OCI-LY1 (cell line): Measurements from ENCODE around the gene NRG2.

Experiments
- H2AFZ ChIP-seq: fragments of 200-600 bp; sonication (generic), shearing (Covaris generic); 2 replicates; pipeline ENCODE4 v1.6.0; 2014; ENCODE audit warnings: antibody characterized with exemption, mild to moderate bottlenecking, low read length
- H3F3A ChIP-seq: fragments of 200-600 bp; sonication (generic), shearing (Covaris generic); 2 replicates; pipeline ENCODE4 v1.6.0; 2014; ENCODE audit warnings: mild to moderate bottlenecking, antibody characterized with exemption, low read length, moderate library complexity; ENCODE audit not compliant: insufficient read depth
- H3K27ac ChIP-seq: fragments of 200-600 bp; sonication (generic); 2 replicates; pipeline ENCODE4 v1.5.1; 2014; ENCODE audit warnings: low read length, mixed run types, mild to moderate bottlenecking, low read depth; ENCODE audit not compliant: poor library complexity, severe bottlenecking
- H3K27me3 ChIP-seq: fragments of 200-600 bp; sonication (generic); 2 replicates; pipeline ENCODE4 v1.6.0; 2014; ENCODE audit warnings: antibody characterized with exemption, mild to moderate bottlenecking, low read length, moderate library complexity; ENCODE audit not compliant: insufficient read depth
- H3K36me3 ChIP-seq: fragments of 200-600 bp; sonication (generic); 2 replicates; pipeline ENCODE4 v1.6.1; 2014; ENCODE audit warnings: mild to moderate bottlenecking, antibody characterized with exemption, low read length, moderate library complexity, mixed read lengths; ENCODE audit not compliant: insufficient read depth
- H3K4me1 ChIP-seq: fragments of 200-600 bp; sonication (generic); 2 replicates; pipeline ENCODE4 v1.5.1; 2014; ENCODE audit warnings: mild to moderate bottlenecking, low read length, moderate library complexity; ENCODE audit not compliant: insufficient read depth, severe bottlenecking
- H3K4me2 ChIP-seq: fragments of 200-600 bp; sonication (generic), shearing (Covaris generic); 2 replicates; pipeline ENCODE4 v1.6.1; 2014; ENCODE audit warnings: low read length
- H3K4me3 ChIP-seq: fragments of 200-600 bp; sonication (generic); 2 replicates; pipeline ENCODE4 v1.5.1; 2014; ENCODE audit warnings: low read length, low read depth, mild to moderate bottlenecking, mixed read lengths; ENCODE audit not compliant: poor library complexity, severe bottlenecking
- H3K79me2 ChIP-seq: fragments of 200-600 bp; shearing (Covaris generic); 2 replicates; pipeline ENCODE4 v1.6.1; 2016; ENCODE audit warnings: mixed run types, low read length, mixed read lengths; ENCODE audit not compliant: insufficient read depth
- H3K9ac ChIP-seq: fragments of 200-600 bp; sonication (generic), shearing (Covaris generic); 2 replicates; pipeline ENCODE4 v1.6.1; 2014; ENCODE audit warnings: mild to moderate bottlenecking, low read length, mixed read lengths
- H3K9me2 ChIP-seq: fragments of 200-600 bp; sonication (generic), shearing (Covaris generic); 2 replicates; pipeline ENCODE4 v1.6.1; 2014; ENCODE audit warnings: low read depth, mild to moderate bottlenecking, low read length, mixed read lengths
- H3K9me3 ChIP-seq: fragments of 200-600 bp; shearing (Covaris generic); 2 replicates; pipeline ENCODE4 v1.6.1; 2014; ENCODE audit warnings: low read length, mixed read lengths
- H4K20me1 ChIP-seq: fragments of 200-600 bp; sonication (generic), shearing (Covaris generic); 2 replicates; pipeline ENCODE4 v1.6.0; 2016; ENCODE audit warnings: mild to moderate bottlenecking, low read length; ENCODE audit not compliant: insufficient read depth
- EZH2 ChIP-seq: fragments of 200-600 bp; sonication (generic), shearing (Covaris generic); IDR thresholded peaks from 2 replicates; pipeline ENCODE4 v1.8.0; 2017; ENCODE audit warnings: borderline replicate concordance, mixed run types, mild to moderate bottlenecking, antibody characterized with exemption, low read length, moderate library complexity, mixed read lengths
- TF ChIP-seq, protein P1 (sequence below): fragments of 200-600 bp; sonication (generic), shearing (Covaris generic); IDR thresholded peaks from 2 replicates; pipeline ENCODE4 v1.5.1; 2017; ENCODE audit warnings: mild to moderate bottlenecking, antibody characterized with exemption, low read length, moderate library complexity, mixed read lengths

NRG2 gene

GRCh38 chr5:139820606-139821005 lies 222.5 kb downstream of the NRG2 start:
- TF ChIP-seq, protein P1, sequence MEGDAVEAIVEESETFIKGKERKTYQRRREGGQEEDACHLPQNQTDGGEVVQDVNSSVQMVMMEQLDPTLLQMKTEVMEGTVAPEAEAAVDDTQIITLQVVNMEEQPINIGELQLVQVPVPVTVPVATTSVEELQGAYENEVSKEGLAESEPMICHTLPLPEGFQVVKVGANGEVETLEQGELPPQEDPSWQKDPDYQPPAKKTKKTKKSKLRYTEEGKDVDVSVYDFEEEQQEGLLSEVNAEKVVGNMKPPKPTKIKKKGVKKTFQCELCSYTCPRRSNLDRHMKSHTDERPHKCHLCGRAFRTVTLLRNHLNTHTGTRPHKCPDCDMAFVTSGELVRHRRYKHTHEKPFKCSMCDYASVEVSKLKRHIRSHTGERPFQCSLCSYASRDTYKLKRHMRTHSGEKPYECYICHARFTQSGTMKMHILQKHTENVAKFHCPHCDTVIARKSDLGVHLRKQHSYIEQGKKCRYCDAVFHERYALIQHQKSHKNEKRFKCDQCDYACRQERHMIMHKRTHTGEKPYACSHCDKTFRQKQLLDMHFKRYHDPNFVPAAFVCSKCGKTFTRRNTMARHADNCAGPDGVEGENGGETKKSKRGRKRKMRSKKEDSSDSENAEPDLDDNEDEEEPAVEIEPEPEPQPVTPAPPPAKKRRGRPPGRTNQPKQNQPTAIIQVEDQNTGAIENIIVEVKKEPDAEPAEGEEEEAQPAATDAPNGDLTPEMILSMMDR: no peak
- no peak for TF ChIP-seq EZH2
- Histone ChIP-seq H3K9ac (no peak overlapping the region), H2AFZ (no peak overlapping the region), H3K9me2 (no peaks in the 10 kb centered on the region), H3K27ac (no peak overlapping the region), H3K79me2 (no peaks in the 10 kb centered on the region), H3K36me3 (no peaks in the 10 kb centered on the region; the same call in 1 of the 2 replicates), H3F3A (no peaks in the 10 kb centered on the region), H3K4me1 (no peaks in the 10 kb centered on the region), H3K27me3 (peaks cover 6% of the 10 kb centered on the region; the same call in 1 of the 2 replicates), H3K4me3 (no peak overlapping the region), H3K9me3 (0 out of 2 replicates have a peak, but pooled peaks cover 3% of the 10 kb centered on the region), H4K20me1 (no peaks in the 10 kb centered on the region), H3K4me2 (no peak overlapping the region)

GRCh38 chr5:139820130-139820529 lies 223.0 kb downstream of the NRG2 start:
- H4K20me1 ChIP-seq: no peaks in the 10 kb centered on the region
- H3K27ac ChIP-seq: no peak overlapping the region
- no peak overlapping the region for H3K9ac ChIP-seq
- H3F3A ChIP-seq: no peaks in the 10 kb centered on the region
- H3K4me2 ChIP-seq: no peak overlapping the region
- H2AFZ ChIP-seq: no peak overlapping the region
- no peaks in the 10 kb centered on the region for H3K9me2 ChIP-seq
- H3K36me3 ChIP-seq: no peaks in the 10 kb centered on the region; the same call in 1 of the 2 replicates
- 0 out of 2 replicates have a peak, but pooled peaks cover 3% of the 10 kb centered on the region for H3K9me3 ChIP-seq
- H3K79me2 ChIP-seq: no peaks in the 10 kb centered on the region
- no peak for TF ChIP-seq EZH2
- TF ChIP-seq, protein P1: no peak
- H3K27me3 ChIP-seq: peaks cover 6% of the 10 kb centered on the region; the same call in 1 of the 2 replicates
- no peaks in the 10 kb centered on the region for H3K4me1 ChIP-seq
- H3K4me3 ChIP-seq: no peak overlapping the region

GRCh38 chr5:139817970-139818369 lies 225.1 kb downstream of the NRG2 start:
- H3K79me2 ChIP-seq: no peaks in the 10 kb centered on the region
- H3F3A ChIP-seq: no peaks in the 10 kb centered on the region
- H3K4me1 ChIP-seq: no peaks in the 10 kb centered on the region
- H3K27ac ChIP-seq: no peak overlapping the region
- H3K9me2 ChIP-seq: no peaks in the 10 kb centered on the region
- no peak overlapping the region for H3K4me2 ChIP-seq
- H3K9me3 ChIP-seq: 0 out of 2 replicates have a peak, but pooled peaks cover 3% of the 10 kb centered on the region
- TF ChIP-seq, protein P1: no peak
- TF ChIP-seq EZH2: no peak
- H3K36me3 ChIP-seq: no peaks in the 10 kb centered on the region; the same call in 1 of the 2 replicates
- no peaks in the 10 kb centered on the region for H4K20me1 ChIP-seq
- no peak overlapping the region for H2AFZ ChIP-seq
- H3K27me3 ChIP-seq: peaks cover 6% of the 10 kb centered on the region; the same call in 1 of the 2 replicates
- H3K4me3 ChIP-seq: no peak overlapping the region
- no peak overlapping the region for H3K9ac ChIP-seq
